Measurements from ENCODE around the gene TRIP13.

GRCh38 chr5:937151-937924 is 44.7 kb downstream of the TRIP13 start:
- TF ChIP-seq EZH2 (IDR thresholded peaks at IDR 0.05; ENCODE audit: insufficient read depth, poor library complexity, severe bottlenecking) = no peak
- TF ChIP-seq EZH2phosphoT487 (IDR thresholded peaks at IDR 0.05; ENCODE audit: insufficient read depth, low read depth) = no peak
